Fibroblast of lung (primary cell): ENCODE measurements around the gene WDR72.

Source experiments
- CTCF ChIP-seq, 2 donors: IDR thresholded peaks in 1 of 2; conservative IDR thresholded peaks in 1 of 2; 1 replicate in 1 of 2; 2 replicates in 1 of 2; pipeline ENCODE4 v1.5.1; 2011 to 2012; ENCODE audit warnings: low read length in 2 of 2, control low read depth in 1 of 2, inconsistent platforms in 1 of 2, low read depth in 1 of 2, mild to moderate bottlenecking in 1 of 2
- EZH2 ChIP-seq: IDR thresholded peaks from 2 replicates; pipeline ENCODE4 v1.5.1; 2012; ENCODE audit warnings: low read length, control low read depth, mild to moderate bottlenecking; ENCODE audit errors: missing control alignments

- TF ChIP-seq CTCF (conservative IDR thresholded peaks at IDR 0.05 in 1 of 2, IDR thresholded peaks at IDR 0.05 in 1 of 2; ENCODE audit: low read depth in 1 of 2, low read length in 2 of 2) (no peak), EZH2 (no peak)
These were observed 48.6 kb downstream of the WDR72 start for GRCh38 chr15:53710906-53711305.
